ENCODE measurements around the gene CAMK1G. TPM values are rescaled to one million over a fixed set of nuclear protein-coding genes. Genes with fewer than 3 reads are reported as not detected.

CAMK1G gene
- total RNA-seq, 1 experiment from 2014 or later: not detected

DNA sequence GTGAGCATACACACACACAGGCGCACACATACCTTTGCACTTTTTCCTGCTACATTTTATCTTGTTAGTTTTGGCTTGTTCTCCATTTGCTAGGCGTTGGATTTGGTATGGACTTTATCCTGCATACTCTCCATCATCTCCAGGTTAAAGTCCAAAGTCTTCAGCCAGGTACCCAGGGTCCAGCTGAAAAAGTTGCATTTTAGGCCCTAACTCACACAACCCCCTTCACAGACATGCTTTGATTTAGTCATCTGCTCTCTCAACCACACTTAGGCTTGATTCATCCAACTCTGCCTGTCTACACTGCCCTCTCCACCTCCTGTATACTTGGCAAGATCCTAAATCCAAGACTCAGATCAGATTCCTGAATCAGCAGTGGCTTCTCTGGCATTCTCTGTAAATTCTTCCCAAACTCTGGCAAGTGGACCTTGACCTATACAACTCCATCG lies 79.4 kb downstream of the CAMK1G start:
- no TSS peak for BruUV-seq (replicated peaks)
- DNase-seq: no peak
- no peak overlapping the region for H3K4me3 ChIP-seq
- H4K20me1 ChIP-seq (ENCODE audit: insufficient read depth): no peaks in the 10 kb centered on the region
- no peaks in the 10 kb centered on the region; the same call in 1 of the 2 replicates for H3K9me2 ChIP-seq (ENCODE audit: insufficient read depth)
- no peak overlapping the region for H3K4me2 ChIP-seq
- intact Hi-C loops (cut with micrococcal nuclease; ENCODE audit: unreplicated experiment): no loop called here
- H3K4me1 ChIP-seq (replicated peaks; ENCODE audit: insufficient read depth): peaks cover 25% of the 10 kb centered on the region
- H3F3A ChIP-seq (ENCODE audit: insufficient read depth, low read depth): no peaks in the 10 kb centered on the region; the same call in 1 of the 2 replicates
- no peak overlapping the region for H3K27ac ChIP-seq
- no peaks in the 10 kb centered on the region for H3K9me3 ChIP-seq (ENCODE audit: insufficient read depth, low read depth)
- POLR2A ChIA-PET (ENCODE audit: unreplicated experiment): no interaction called here
- no peaks in the 10 kb centered on the region for H3K79me2 ChIP-seq (ENCODE audit: low read depth)
- CTCF ChIA-PET: no interaction called here
- H2AFZ ChIP-seq: no peak overlapping the region
- no peaks in the 10 kb centered on the region for H3K27me3 ChIP-seq (ENCODE audit: insufficient read depth, low read depth)
- TF ChIP-seq EZH2 (IDR thresholded peaks at IDR 0.05; ENCODE audit: low read depth): no peak
- TF ChIP-seq, protein P1, sequence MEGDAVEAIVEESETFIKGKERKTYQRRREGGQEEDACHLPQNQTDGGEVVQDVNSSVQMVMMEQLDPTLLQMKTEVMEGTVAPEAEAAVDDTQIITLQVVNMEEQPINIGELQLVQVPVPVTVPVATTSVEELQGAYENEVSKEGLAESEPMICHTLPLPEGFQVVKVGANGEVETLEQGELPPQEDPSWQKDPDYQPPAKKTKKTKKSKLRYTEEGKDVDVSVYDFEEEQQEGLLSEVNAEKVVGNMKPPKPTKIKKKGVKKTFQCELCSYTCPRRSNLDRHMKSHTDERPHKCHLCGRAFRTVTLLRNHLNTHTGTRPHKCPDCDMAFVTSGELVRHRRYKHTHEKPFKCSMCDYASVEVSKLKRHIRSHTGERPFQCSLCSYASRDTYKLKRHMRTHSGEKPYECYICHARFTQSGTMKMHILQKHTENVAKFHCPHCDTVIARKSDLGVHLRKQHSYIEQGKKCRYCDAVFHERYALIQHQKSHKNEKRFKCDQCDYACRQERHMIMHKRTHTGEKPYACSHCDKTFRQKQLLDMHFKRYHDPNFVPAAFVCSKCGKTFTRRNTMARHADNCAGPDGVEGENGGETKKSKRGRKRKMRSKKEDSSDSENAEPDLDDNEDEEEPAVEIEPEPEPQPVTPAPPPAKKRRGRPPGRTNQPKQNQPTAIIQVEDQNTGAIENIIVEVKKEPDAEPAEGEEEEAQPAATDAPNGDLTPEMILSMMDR (conservative IDR thresholded peaks at IDR 0.05): no peak
- no peaks in the 10 kb centered on the region for H3K36me3 ChIP-seq (ENCODE audit: low read depth)

Small RNA genes within 50 kb of the gene (microRNA-seq; reads per million reads assigned to microRNA genes)
- not detected for gene MIR4260 (ENCODE audit: borderline number of aligned reads, borderline replicate concordance)

Other genes starting within 250 kb of the CAMK1G start
- 90.0 and 142 TPM in 2 replicates for gene LAMB3, start 68.7 kb downstream of the CAMK1G start, total RNA-seq (2021)
- 2.4 and 4.9 TPM in 2 replicates for gene G0S2, start 91.7 kb downstream of the CAMK1G start, total RNA-seq (2021)
- not detected in 2 replicates for gene HSD11B1, start 121.1 kb downstream of the CAMK1G start, total RNA-seq (2021)
- not detected in 2 replicates for gene TRAF3IP3, start 172.3 kb downstream of the CAMK1G start, total RNA-seq (2021)
- gene C1orf74, start 200.8 kb downstream of the CAMK1G start, total RNA-seq (2021): 4.1 and 5.0 TPM in 2 replicates
- 46.5 and 50.9 TPM in 2 replicates for gene IRF6, start 222.4 kb downstream of the CAMK1G start, total RNA-seq (2021)
- gene UTP25, start 244.3 kb downstream of the CAMK1G start, total RNA-seq (2021): 8.2 and 9.3 TPM in 2 replicates

All from PC-9 (cell line).